Right lobe of liver (tissue), 6 donors: ENCODE results near the gene NFATC3. TPM values are rescaled to one million over a fixed set of nuclear protein-coding genes. Genes with fewer than 3 reads are reported as not detected.

Experiments
- ATAC-seq, 4 donors: fragments of 200-7000 bp; cut with Tn5 transposase; one replicate each; pipeline ENCODE4 v1.9.1; 2020; ENCODE audit warnings: mild to moderate bottlenecking in 4 of 4, moderate library complexity in 4 of 4
- DNase-seq, 3 donors: peaks; one replicate each; pipeline ENCODE4 v3.0.0-alpha.2; 2020
- H3K27ac ChIP-seq, 3 donors: fragments of 200-600 bp; one replicate each; pipeline ENCODE4 v1.8.0; 2022
- H3K27me3 ChIP-seq, 2 donors: fragments of 200-600 bp; one replicate each; pipeline ENCODE4 v1.8.0; 2022
- H3K36me3 ChIP-seq, 4 donors: fragments of 200-600 bp; sonication (generic) in 1 of 4; one replicate each; pipeline versions ENCODE4 v1.5.1 to v1.8.0; 2017 to 2022; ENCODE audit warnings: control low read depth in 1 of 4
- H3K4me1 ChIP-seq, 4 donors: fragments of 200-600 bp; sonication (generic) in 1 of 4; one replicate each; pipeline versions ENCODE4 v1.5.1 to v1.8.0; 2017 to 2022; ENCODE audit warnings: control low read depth in 1 of 4
- H3K4me3 ChIP-seq, 3 donors: fragments of 200-600 bp; one replicate each; pipeline ENCODE4 v1.8.0; 2022
- H3K9me3 ChIP-seq, 4 donors: fragments of 200-600 bp; sonication (generic) in 1 of 4; one replicate each; pipeline versions ENCODE4 v1.5.1 to v1.8.0; 2017 to 2022; ENCODE audit warnings: control low read depth in 1 of 4
- CTCF ChIP-seq, 4 donors: fragments of 200-600 bp in 3 of 4; fragments of 450-650 bp in 1 of 4; IDR thresholded peaks; one replicate each; pipeline versions ENCODE4 v1.5.1 to v1.8.0; 2016 to 2022; ENCODE audit warnings: antibody characterized with exemption in 4 of 4, mild to moderate bottlenecking in 2 of 4
- POLR2A ChIP-seq: fragments of 450-650 bp; IDR thresholded peaks from one replicate; pipeline ENCODE4 v1.6.1; 2017; ENCODE audit warnings: antibody characterized with exemption, mild to moderate bottlenecking
- WGBS: methylation state at CpG from one replicate; pipeline ENCODE4 v1.1.6; 2018; ENCODE audit warnings: low coverage, low lambda C conversion rate; ENCODE audit not compliant: insufficient coverage; ENCODE audit errors: missing lambda C conversion rate; 5-methylcytosine and 5-hydroxymethylcytosine counted together
- intact Hi-C, 2 donors: fragments of 100-400 bp; cut with DNase I; formaldehyde crosslinking; loops; one replicate each; pipeline versions ENCODE4 v1.11.2 to v1.14.1; 2022
- total RNA-seq, 6 experiments: library from RNA; depleted of rRNA in 2 of 6; stranded (reverse); fragments of >200 nt in 2 of 6; fragmentation: NEBNext Ultra II Directional in 3 of 6; extraction: Animal tissue kit (Norgen Biotek cat#: 25700) in 3 of 6; gene quantifications; one replicate each; pipeline versions ENCODE4 v1.1.0 to v1.2.4, GENCODE V29; 2016 to 2023
- donor health status: DM: no; HTN: yes; CAD: no.
- donor health status: DM: no; HTN: no; CAD: no.
- donor health status: DM: no; HTN: no; CAD: no.
- donor health status: DM: no; HTN: yes; CAD: no.
- donor health status: DM: no; HTN: yes; CAD: no.

The NFATC3 gene
- total RNA-seq, 6 experiments from 2014 or later, result 19.9 to 30.1 (median 25.1) TPM

GRCh38 chr16:68257906-68258800, 173.0 kb downstream of the NFATC3 start:
- Histone ChIP-seq H3K36me3 (peaks cover 0 to 47% (median 0%) of the 10 kb centered on the region in 4 donors), H3K4me3 (no peak overlapping the region), H3K4me1 (no peaks in the 10 kb centered on the region), H3K27ac (no peak overlapping the region), H3K27me3 (no peaks in the 10 kb centered on the region), H3K9me3 (no peaks in the 10 kb centered on the region)
- WGBS, result 57% methylated on average over 3 of the region's 13 CpGs
- DNase-seq (no peak), ATAC-seq (peak in 1 of 4 donors; percentile 17)
- intact Hi-C loops, result loop anchor here in 1 of 2 donors (5.0 kb wide), 1 partner anchor 69 kb away; no protein-coding TSS in a partner anchor
- TF ChIP-seq CTCF (IDR thresholded peaks at IDR 0.05) (no peak), POLR2A (no peak)

GRCh38 chr16:68259007-68259825, 174.0 kb downstream of the NFATC3 start:
- Histone ChIP-seq H3K9me3 (no peaks in the 10 kb centered on the region), H3K4me3 (no peak overlapping the region), H3K27me3 (no peaks in the 10 kb centered on the region), H3K27ac (no peak overlapping the region), H3K36me3 (peaks cover 0 to 40% (median 0%) of the 10 kb centered on the region in 4 donors), H3K4me1 (peaks cover 0 to 5% (median 0%) of the 10 kb centered on the region in 4 donors)
- intact Hi-C loops, result loop anchor here in 1 of 2 donors (5.0 kb wide), 1 partner anchor 68 kb away; no protein-coding TSS in a partner anchor
- ATAC-seq, result no peak
- 80% methylated on average over 7 of the region's 27 CpGs for WGBS
- DNase-seq, result no peak
- no peak for TF ChIP-seq POLR2A
- TF ChIP-seq CTCF (IDR thresholded peaks at IDR 0.05), result no peak

GRCh38 chr16:68263559-68264127, 178.5 kb downstream of the NFATC3 start:
- WGBS, result 48% methylated on average over 5 of the region's 11 CpGs
- Histone ChIP-seq H3K36me3 (peaks cover 0 to 20% (median 0%) of the 10 kb centered on the region in 4 donors), H3K9me3 (no peaks in the 10 kb centered on the region), H3K4me1 (peaks cover 0 to 18% (median 0%) of the 10 kb centered on the region in 4 donors), H3K4me3 (peak overlapping the region; percentile 69 to 85 (median 83)), H3K27me3 (no peaks in the 10 kb centered on the region), H3K27ac (peak overlapping the region; percentile 67 to 80 (median 69))
- ATAC-seq, result no peak
- intact Hi-C loops, result no loop called here
- DNase-seq, result no peak
- TF ChIP-seq POLR2A (no peak), CTCF (IDR thresholded peaks at IDR 0.05) (no peak)
